ENCODE results near the gene TULP4. TPM values are rescaled to one million over a fixed set of nuclear protein-coding genes. Genes with fewer than 3 reads are reported as not detected.

TULP4 gene
- total RNA-seq, 1 experiment from 2014 or later = 64.6 TPM

GRCh38 chr6:158268361-158269147, 43.7 kb upstream of the TULP4 start:
- no peak overlapping the region for H2BK120ac ChIP-seq (ENCODE audit: low read depth, low read length, poor library complexity, severe bottlenecking)
- H3K9me3 ChIP-seq (ENCODE audit: control insufficient read depth, low read depth, low read length) = no peaks in the 10 kb centered on the region
- H3K23me2 ChIP-seq (ENCODE audit: insufficient read length, low read depth, low read length, poor library complexity, severe bottlenecking) = no peaks in the 10 kb centered on the region
- Mint-ChIP-seq H3K27me3 (ENCODE audit: low read depth) (no peaks in the 10 kb centered on the region), H3K4me1 (peaks cover 25 to 28% of the 10 kb centered on the region in 2 experiments), H3K27ac (no peak overlapping the region), H3K4me3 (no peak overlapping the region), H3K36me3 (ENCODE audit: insufficient read depth in 1 of 3, low read depth in 3 of 3) (peaks cover 13 to 34% (median 14%) of the 10 kb centered on the region in 3 experiments; a peak in 6 of 7 replicates), H3K9me3 (no peaks in the 10 kb centered on the region)
- H3K56ac ChIP-seq (ENCODE audit: insufficient read length, low read depth, low read length) = no peak overlapping the region
- no peak overlapping the region for H3K4ac ChIP-seq (ENCODE audit: low read depth, low read length)
- H3K23ac ChIP-seq (ENCODE audit: insufficient read length, low read depth, low read length) = no peak overlapping the region
- no peak overlapping the region for H3K14ac ChIP-seq (ENCODE audit: insufficient read depth, low read length)
- no peak overlapping the region for H4K91ac ChIP-seq (ENCODE audit: insufficient read length, low read depth, low read length)
- no peak overlapping the region for H2AK5ac ChIP-seq (ENCODE audit: insufficient read length, low read length)
- no peak overlapping the region for H2BK15ac ChIP-seq (ENCODE audit: low read depth, low read length)
- no peak overlapping the region for H2BK12ac ChIP-seq (ENCODE audit: insufficient read length, low read depth, low read length)
- no peak overlapping the region for H3K18ac ChIP-seq (ENCODE audit: insufficient read length, low read depth, low read length)
- H3K27me3 ChIP-seq (ENCODE audit: insufficient read depth, low read length) = no peaks in the 10 kb centered on the region
- WGBS (ENCODE audit: extremely low coverage, insufficient read length, low lambda C conversion rate) = no CpG with 5 or more reads among the region's 2 CpGs
- H3K4me1 ChIP-seq (ENCODE audit: insufficient read depth, low read length) = no peaks in the 10 kb centered on the region; the same call in 1 of the 2 replicates
- no peak overlapping the region for H2BK5ac ChIP-seq (ENCODE audit: insufficient read length, low read length)
- no peak for DNase-seq
- H4K8ac ChIP-seq (replicated peaks; ENCODE audit: insufficient read length, low read depth, low read length) = no peak overlapping the region
- no peak overlapping the region for H2BK20ac ChIP-seq (ENCODE audit: low read depth, low read length, poor library complexity, severe bottlenecking)
- no peak overlapping the region for H3K4me2 ChIP-seq (ENCODE audit: insufficient read depth, insufficient read length, low read length)
- no peak overlapping the region for H3K27ac ChIP-seq (ENCODE audit: insufficient read length, low read depth, low read length)
- H3K9ac ChIP-seq (ENCODE audit: extremely low read depth, insufficient read length, low read length) = no peak overlapping the region
- TF ChIP-seq, protein P1, sequence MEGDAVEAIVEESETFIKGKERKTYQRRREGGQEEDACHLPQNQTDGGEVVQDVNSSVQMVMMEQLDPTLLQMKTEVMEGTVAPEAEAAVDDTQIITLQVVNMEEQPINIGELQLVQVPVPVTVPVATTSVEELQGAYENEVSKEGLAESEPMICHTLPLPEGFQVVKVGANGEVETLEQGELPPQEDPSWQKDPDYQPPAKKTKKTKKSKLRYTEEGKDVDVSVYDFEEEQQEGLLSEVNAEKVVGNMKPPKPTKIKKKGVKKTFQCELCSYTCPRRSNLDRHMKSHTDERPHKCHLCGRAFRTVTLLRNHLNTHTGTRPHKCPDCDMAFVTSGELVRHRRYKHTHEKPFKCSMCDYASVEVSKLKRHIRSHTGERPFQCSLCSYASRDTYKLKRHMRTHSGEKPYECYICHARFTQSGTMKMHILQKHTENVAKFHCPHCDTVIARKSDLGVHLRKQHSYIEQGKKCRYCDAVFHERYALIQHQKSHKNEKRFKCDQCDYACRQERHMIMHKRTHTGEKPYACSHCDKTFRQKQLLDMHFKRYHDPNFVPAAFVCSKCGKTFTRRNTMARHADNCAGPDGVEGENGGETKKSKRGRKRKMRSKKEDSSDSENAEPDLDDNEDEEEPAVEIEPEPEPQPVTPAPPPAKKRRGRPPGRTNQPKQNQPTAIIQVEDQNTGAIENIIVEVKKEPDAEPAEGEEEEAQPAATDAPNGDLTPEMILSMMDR (conservative IDR thresholded peaks at IDR 0.05) = no peak
- H4K5ac ChIP-seq (ENCODE audit: insufficient read length, low read depth, low read length) = no peak overlapping the region
- no peaks in the 10 kb centered on the region for H3K79me1 ChIP-seq (ENCODE audit: insufficient read depth, low read depth, low read length, poor library complexity, severe bottlenecking)
- H3K79me2 ChIP-seq (ENCODE audit: insufficient read depth, low read length) = no peaks in the 10 kb centered on the region; the same call in 1 of the 2 replicates
- H3T11ph ChIP-seq (ENCODE audit: low read length) = no peak overlapping the region
- H4K20me1 ChIP-seq (ENCODE audit: control insufficient read depth, insufficient read depth, insufficient read length) = no peaks in the 10 kb centered on the region
- no peak overlapping the region for H2AFZ ChIP-seq (ENCODE audit: low read length)

All from H9 (cell line).